ENCODE measurements around the gene TAAR6.

DNA sequence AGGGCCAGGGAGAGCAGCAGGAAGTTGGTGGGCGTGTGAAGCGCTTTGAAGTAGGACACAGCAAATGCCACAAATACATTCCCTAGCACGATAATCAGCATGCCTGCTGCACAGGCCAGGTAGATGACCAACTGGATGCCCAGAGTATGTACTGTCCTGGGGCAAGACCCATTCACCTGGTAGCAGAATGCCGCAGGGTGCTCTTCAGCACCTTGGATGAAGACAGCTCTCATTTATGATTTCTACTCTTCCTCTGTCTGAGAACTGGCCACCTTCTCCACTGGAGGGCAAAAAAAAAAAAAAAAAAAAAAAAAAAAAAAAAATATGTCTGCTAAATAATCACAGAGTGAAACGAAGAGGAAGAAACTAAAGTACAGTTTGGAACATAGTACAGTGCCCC is 19.3 kb downstream of the TAAR6 start, which contains the start of gene TAAR5:
- TF ChIP-seq, protein P1, sequence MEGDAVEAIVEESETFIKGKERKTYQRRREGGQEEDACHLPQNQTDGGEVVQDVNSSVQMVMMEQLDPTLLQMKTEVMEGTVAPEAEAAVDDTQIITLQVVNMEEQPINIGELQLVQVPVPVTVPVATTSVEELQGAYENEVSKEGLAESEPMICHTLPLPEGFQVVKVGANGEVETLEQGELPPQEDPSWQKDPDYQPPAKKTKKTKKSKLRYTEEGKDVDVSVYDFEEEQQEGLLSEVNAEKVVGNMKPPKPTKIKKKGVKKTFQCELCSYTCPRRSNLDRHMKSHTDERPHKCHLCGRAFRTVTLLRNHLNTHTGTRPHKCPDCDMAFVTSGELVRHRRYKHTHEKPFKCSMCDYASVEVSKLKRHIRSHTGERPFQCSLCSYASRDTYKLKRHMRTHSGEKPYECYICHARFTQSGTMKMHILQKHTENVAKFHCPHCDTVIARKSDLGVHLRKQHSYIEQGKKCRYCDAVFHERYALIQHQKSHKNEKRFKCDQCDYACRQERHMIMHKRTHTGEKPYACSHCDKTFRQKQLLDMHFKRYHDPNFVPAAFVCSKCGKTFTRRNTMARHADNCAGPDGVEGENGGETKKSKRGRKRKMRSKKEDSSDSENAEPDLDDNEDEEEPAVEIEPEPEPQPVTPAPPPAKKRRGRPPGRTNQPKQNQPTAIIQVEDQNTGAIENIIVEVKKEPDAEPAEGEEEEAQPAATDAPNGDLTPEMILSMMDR (IDR thresholded peaks at IDR 0.05; ENCODE audit: low read depth, low read length, poor library complexity, severe bottlenecking), result no peak
- TF ChIP-seq EZH2phosphoT487 (IDR thresholded peaks at IDR 0.05; ENCODE audit: borderline replicate concordance, low read length), result no peak
